Left cardiac atrium (tissue), 4 donors: ENCODE data around the gene MCEE. TPM values are rescaled to one million over a fixed set of nuclear protein-coding genes. Genes with fewer than 3 reads are reported as not detected.
"Not testable (repeated sequence)": the region's sequence is repeated elsewhere in the genome, so short reads cannot be mapped to it uniquely, and the experiment has no call there.

Experiments
- ATAC-seq, 2 donors: fragments of 200-7000 bp; cut with Tn5 transposase; one replicate each; pipeline ENCODE4 v1.9.1; 2020; ENCODE audit warnings: mild to moderate bottlenecking in 2 of 2, moderate library complexity in 2 of 2
- DNase-seq: peaks from one replicate; pipeline ENCODE4 v3.0.0-alpha.2; 2020
- intact Hi-C, 2 donors: fragments of 100-400 bp; cut with DNase I; formaldehyde crosslinking; loops; one replicate each; pipeline versions ENCODE4 v1.14.1 to v1.15.1; 2022 to 2023
- long read RNA-seq: library from polyadenylated mRNA; unstranded; transcript quantifications from one replicate; pipeline ENCODE4 v2.0.0, GENCODE V29; 2021
- total RNA-seq, 2 donors: library from RNA; stranded (reverse); fragmentation: NEBNext Ultra II Directional; extraction: Animal tissue kit (Norgen Biotek cat#: 25700); gene quantifications; one replicate each; pipeline ENCODE4 v1.2.1, GENCODE V29; 2021
- donor health status: DM: no; HTN: yes; CAD: no.
- donor health status: DM: no; HTN: yes; CAD: no; lungs with severe emphysema.
- donor health status: DM: yes; HTN: yes; CAD: no.
- donor health status: Dilated cardiomyopathy.

Gene MCEE
- 10 to 100 TPM; 26.6 to 31.7 TPM for total RNA-seq
- long read RNA-seq, partial matches to known transcripts, result 0 of 6 reads
- long read RNA-seq, other reads (novel, unspliced or antisense), result 3 of 6 reads

DNA sequence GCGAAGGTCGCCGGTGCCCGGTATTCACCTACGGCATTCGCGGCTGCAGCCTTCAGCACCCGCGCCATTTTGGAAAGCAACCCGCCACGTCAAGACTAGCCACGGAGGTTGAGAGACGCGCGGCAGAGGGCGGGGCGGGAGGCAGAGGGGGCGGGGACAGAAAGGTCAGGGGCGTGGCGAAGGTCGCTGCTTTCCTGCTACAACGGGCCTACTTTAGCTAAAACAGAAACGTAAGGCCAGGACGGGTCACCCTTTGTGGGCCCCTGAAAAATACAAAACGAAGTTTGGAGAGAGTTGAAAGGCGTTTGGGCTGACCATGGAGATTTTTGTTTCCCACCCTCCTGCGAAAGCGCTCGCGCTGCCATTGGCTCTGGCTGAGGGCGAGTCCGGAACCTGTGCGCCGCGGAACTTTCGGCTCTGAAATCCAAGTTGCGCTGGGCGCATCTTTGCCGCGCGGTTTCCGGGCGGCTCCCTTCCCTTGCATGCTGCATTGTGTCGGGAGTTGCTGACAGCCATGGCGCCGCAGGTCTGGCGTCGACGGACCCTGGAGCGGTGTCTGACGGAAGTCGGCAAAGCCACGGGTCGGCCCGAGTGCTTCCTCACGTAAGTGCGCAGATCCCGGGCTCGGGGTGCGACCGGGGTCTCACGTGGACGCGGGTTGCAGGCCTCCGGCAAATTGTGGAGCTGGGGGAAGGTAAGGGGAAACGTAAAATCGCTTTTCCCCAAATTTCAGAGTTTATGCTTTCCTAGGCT, at the start of gene MCEE, which contains the start of gene MPHOSPH10:
MCEE (minus strand) TSS at position 78 of the 753 bp plus-strand sequence; CDS start at position 68, 10 bp downstream.
MPHOSPH10 (plus strand) TSS at position 483 of the 753 bp plus-strand sequence; CDS start at position 515, 32 bp downstream.
- intact Hi-C loops, result loop anchor here in 1 of 2 donors (2.0 kb wide), 1 partner anchor 62 kb away; the partner anchor contains the start of gene NAGK
- ATAC-seq (peak; percentile 97 to 98), DNase-seq (peak; percentile 94)

- not testable (repeated sequence) for DNase-seq, ATAC-seq
Observed at GRCh38 chr2:71178836-71179235, 48.8 kb upstream of the MCEE start.

DNA sequence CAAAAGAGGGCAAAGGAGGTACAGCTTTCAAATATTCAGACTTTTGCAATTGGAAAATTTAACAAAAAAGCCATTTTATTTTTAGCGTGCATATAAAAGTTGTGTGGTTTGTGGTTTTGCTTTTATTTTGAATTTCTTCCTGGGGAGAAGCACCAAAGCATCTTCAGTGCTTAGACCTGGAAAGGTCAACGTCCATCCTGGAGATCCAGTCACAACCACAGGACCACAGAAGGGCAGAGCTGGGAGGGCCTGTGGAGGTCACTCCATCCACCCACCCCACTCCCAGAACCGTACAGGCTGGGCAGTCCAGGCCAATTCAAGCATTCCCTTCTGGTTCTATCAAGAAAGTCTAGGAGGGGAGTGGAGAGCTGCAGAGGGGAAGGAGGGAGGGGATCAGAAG, 44.2 kb upstream of the MCEE start:
- intact Hi-C loops, result no loop called here

More at GRCh38 chr2:71178836-71179235, 48.8 kb upstream of the MCEE start:
- intact Hi-C loops, result not testable (repeated sequence)

GRCh38 chr2:71173096-71173495, 43.1 kb upstream of the MCEE start:
- no peak for ATAC-seq
- DNase-seq, result no peak

More for the DNA sequence above, 44.2 kb upstream of the MCEE start:
- no peak for DNase-seq
- ATAC-seq, result no peak

DNA sequence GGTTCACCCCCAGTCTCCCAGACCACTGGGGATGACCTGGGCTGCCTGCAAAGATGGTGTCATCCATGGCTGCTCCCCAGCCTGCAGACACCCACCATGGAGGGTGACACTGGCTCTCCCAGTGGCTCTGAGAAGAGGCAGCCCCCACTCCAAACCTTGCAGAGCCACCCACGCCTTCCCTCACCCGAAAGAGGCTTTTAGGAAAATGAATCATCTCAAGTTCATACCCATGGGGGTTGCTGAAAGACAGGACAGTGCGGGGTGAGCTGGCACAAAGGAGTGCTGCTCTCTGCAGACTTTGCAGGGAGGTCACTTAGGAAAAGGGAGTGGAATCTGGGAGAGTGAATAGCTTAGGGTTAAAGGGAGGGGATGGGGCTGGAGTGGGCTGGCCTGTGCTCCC, 36.8 kb upstream of the MCEE start:
- DNase-seq (no peak), ATAC-seq (no peak)
- intact Hi-C loops, result no loop called here

More at GRCh38 chr2:71173096-71173495, 43.1 kb upstream of the MCEE start:
- intact Hi-C loops, result no loop called here

GRCh38 chr2:71157124-71157793, 27.2 kb upstream of the MCEE start:
- ATAC-seq (peak; percentile 73 to 83), DNase-seq (peak; percentile 56)
- intact Hi-C loops, result no loop called here

- no peak for ATAC-seq
- intact Hi-C loops, result no loop called here
- DNase-seq, result no peak
Observed at GRCh38 chr2:71156573-71156972, 26.5 kb upstream of the MCEE start.

GRCh38 chr2:71155846-71156245, 25.8 kb upstream of the MCEE start:
- intact Hi-C loops, result no loop called here
- DNase-seq (no peak), ATAC-seq (no peak)

GRCh38 chr2:71154798-71155197, 24.8 kb upstream of the MCEE start:
- ATAC-seq, result no peak
- DNase-seq, result no peak
- intact Hi-C loops, result no loop called here

- no peak for DNase-seq
- intact Hi-C loops, result no loop called here
- ATAC-seq, result no peak
Observed at GRCh38 chr2:71154279-71154678, 24.2 kb upstream of the MCEE start.

DNA sequence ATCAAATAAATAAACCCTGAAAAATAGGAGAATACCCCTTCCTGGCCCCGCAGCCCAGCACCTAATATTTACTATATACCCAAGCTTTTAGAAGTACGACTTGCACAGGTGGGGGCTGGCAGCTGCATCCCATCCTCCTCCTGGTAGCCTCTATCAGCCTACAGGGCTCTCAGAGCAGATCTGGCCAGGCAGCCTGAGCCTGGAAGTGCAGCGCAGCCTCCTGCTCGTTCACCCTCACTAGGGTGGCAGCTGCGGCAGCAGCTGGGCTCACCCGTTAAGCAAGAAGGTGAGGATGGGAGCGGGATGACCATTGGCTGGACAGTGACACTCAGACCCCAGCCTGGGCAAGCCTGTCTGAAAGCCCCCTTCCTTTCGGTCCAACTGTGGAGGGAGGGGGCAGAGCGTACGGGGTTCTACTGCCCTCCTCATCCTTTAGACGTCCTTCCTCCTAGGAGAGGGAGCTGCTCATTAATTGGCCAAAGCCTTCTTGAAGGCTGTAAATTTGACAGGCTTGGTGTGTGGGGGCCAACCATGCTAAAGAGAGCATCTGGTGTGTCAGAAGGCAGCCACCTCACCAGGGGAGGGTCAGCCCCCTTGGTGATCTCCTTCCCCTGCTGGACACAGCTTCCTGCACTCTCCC, 23.7 kb upstream of the MCEE start:
- no peak for ATAC-seq

DNA sequence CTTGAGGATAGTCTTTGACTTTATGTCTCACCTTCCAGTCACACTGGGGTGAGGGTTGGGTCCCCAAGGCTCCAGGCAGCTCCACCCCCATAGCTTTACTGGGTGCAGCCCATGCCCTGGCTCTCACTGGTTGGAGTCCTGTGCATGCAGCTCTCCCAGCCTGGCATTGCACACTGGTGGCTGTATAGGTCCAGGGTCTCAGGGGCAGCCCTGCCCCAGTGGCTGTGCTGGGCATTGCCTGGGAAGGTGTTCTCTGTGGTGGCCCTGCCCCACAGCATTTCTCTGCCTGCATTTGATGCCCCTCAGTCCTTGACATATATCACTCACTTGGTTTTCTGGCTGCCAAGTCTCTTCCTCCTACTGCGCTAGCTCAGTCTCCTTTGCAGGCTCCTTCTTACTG, 21.6 kb upstream of the MCEE start:
- no peak for ATAC-seq
- intact Hi-C loops, result no loop called here

More for the DNA sequence above, 23.7 kb upstream of the MCEE start:
- intact Hi-C loops, result no loop called here
- no peak for DNase-seq

GRCh38 chr2:71150082-71150816, 20.2 kb upstream of the MCEE start:
- intact Hi-C loops, result no loop called here
- ATAC-seq (peak in 1 of 2 donors; percentile 46), DNase-seq (no peak)

More for the DNA sequence above, 21.6 kb upstream of the MCEE start:
- no peak for DNase-seq

DNA sequence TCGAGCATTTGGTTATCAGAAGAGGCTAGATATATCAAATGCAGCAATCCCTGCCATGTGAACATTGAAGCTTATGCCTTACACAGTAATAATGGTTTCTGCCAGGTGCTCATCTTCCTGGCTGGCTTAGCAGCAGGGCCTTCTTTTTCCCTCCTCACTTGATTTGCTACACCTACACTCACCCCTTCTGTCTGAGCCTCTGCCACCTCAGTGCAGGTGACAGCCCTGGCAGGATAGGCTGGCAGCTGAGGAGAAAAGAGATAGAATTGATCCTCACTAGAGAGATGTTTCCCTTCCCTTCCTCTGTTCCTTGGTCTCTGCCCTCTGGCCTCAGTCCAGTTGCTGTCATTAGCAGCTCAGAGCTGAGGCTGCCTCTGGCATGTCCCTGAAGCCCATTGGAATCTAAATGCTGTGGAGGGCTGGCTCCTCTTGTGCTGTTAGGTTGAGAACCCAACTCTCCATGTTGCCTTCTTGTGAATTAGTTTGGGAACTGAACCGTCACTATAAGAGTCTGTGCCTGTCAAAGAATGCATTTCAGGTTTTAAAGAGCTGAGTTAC, 18.6 kb upstream of the MCEE start:
- intact Hi-C loops, result no loop called here
- ATAC-seq (no peak), DNase-seq (no peak)

DNA sequence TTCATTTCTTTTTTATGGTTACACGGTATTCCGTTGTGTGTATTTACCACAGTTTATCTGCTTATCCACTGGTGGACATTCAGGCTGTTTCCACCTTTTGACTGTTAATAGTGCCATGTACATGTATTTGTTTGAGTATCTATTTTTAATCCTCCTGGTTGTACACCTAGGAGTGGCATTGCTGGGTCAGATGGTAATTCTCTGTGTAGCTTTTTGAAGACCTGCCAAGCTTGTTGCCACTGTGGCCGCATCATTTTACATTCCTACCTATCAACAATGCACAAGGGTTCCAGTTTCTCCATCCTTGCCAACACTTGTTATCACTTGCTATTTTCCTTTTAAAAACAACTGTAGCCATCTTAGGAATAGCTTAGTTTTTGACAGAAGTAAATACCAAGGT, 13.8 kb upstream of the MCEE start:
- intact Hi-C loops, result no loop called here
- DNase-seq (no peak), ATAC-seq (no peak)

DNA sequence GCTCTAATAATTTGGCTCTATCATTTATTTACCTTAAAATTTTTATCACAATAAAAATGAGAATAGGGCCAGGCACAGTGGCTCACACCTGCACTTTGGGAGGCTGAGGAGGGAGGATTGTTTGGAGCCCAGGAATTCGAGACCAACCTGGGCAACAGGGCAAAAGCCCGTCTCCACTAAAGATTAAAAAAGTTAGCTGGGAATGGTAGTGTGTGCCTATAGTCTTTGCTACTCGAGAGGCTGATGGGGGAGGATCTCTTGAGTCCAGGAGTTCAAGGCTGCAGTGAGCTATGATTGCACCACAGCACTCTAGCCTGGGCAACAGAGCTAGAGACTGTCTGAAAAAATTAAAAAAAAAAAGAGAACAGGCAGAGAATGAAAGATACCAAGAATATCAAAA, 6.1 kb upstream of the MCEE start:
- ATAC-seq (no peak), DNase-seq (no peak)

GRCh38 chr2:71133603-71134002, 3.6 kb upstream of the MCEE start:
- DNase-seq (no peak), ATAC-seq (no peak)
- intact Hi-C loops, result no loop called here

More for the DNA sequence above, 6.1 kb upstream of the MCEE start:
- intact Hi-C loops, result no loop called here

DNA sequence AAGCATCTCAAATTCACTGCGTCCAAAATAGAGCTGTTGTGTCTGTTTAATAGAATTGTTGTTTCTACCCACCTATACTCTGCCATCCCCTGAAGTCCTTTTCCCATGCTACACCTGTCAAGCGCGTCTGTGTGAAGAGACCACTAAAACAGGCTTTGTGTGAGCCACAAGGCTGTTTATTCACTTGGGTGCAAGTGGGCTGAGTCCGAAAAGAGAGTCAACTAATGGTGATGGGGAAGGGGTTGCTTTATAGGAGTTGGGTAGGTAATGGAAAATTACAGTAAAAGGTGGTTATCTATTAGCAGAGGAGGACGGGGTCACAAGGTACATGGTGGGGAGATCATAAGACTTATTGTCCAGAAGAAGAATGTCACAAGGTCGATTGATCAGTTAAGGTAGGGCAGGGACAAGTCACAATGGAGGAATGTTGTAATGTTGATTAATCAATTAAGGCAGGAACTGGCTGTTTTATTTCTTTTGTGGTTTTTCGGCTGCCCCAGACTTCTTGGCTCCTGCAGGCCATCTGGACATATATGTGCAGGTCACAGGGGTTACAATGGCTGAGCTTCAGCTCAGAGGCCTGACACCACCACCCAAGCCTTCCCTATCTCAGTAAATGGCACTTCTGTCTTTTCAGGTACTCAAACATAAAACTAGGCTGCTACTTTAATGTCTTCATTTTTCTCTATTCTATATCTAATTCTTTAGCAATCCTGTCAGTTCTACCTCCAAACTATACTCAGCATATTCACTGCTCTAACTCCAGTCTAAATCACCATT, 1.5 kb upstream of the MCEE start:
- ATAC-seq, DNase-seq: not testable (repeated sequence)
- intact Hi-C loops, result loop anchor here in 1 of 2 donors (2.0 kb wide), 1 partner anchor 63 kb away; the partner anchor contains the start of gene NAGK
